Natural killer cell treated with Interleukin-12 subunit alpha and Interleukin-12 subunit beta and Interleukin-15 and Interleukin-18, amount 100 ng/mL, for 72 hours (primary cell): ENCODE results near the gene ADIPOR2. TPM values are rescaled to one million over a fixed set of nuclear protein-coding genes. Genes with fewer than 3 reads are reported as not detected.

ENCODE experiments used
- ATAC-seq, 2 donors: fragments of 150-1000 bp; cut with Tn5 transposase in 1 of 2; sonication (Bioruptor Pico), chemical (Tn5 transposase) in 1 of 2; 2 replicates each; pipeline ENCODE4 v1.10.0; 2021
- DNase-seq: peaks from one replicate; pipeline ENCODE4 v3.0.0; 2022; ENCODE audit warnings: low spot score
- H3K27ac Mint-ChIP-seq, 2 donors: 1 replicate in 1 of 2; 2 replicates in 1 of 2; pipeline ENCODE4 v1.8.0; 2022; ENCODE audit warnings: mixed read lengths in 2 of 2, mild to moderate bottlenecking in 1 of 2, moderate library complexity in 1 of 2
- H3K27me3 Mint-ChIP-seq, 2 donors: 1 replicate in 1 of 2; 2 replicates in 1 of 2; pipeline ENCODE4 v1.8.0; 2022; ENCODE audit warnings: mixed read lengths in 2 of 2
- H3K36me3 Mint-ChIP-seq: one replicate; pipeline ENCODE4 v1.8.0; 2022; ENCODE audit warnings: mixed read lengths
- H3K4me1 Mint-ChIP-seq, 2 donors: 1 replicate in 1 of 2; 2 replicates in 1 of 2; pipeline ENCODE4 v1.8.0; 2022; ENCODE audit warnings: low read depth in 2 of 2, mixed read lengths in 2 of 2, mild to moderate bottlenecking in 1 of 2
- H3K4me3 Mint-ChIP-seq: one replicate; pipeline ENCODE4 v1.8.0; 2022; ENCODE audit warnings: mixed read lengths
- H3K9me3 Mint-ChIP-seq: 2 replicates; pipeline ENCODE4 v1.8.0; 2022; ENCODE audit warnings: mixed read lengths
- total RNA-seq, 2 donors: library from RNA; stranded (reverse); gene quantifications; one replicate each; pipeline ENCODE4 v1.2.3, GENCODE V29; 2022

The ADIPOR2 gene
- total RNA-seq, 2 donors from 2014 or later, result 72.5 to 74.5 TPM

- no peak overlapping the region for H3K4me3 Mint-ChIP-seq
- no peak for ATAC-seq
- H3K9me3 Mint-ChIP-seq, result no peaks in the 10 kb centered on the region
- DNase-seq, result no peak
- H3K36me3 Mint-ChIP-seq, result peaks cover 6% of the 10 kb centered on the region
- no peaks in the 10 kb centered on the region for H3K27me3 Mint-ChIP-seq
- no peak overlapping the region for H3K27ac Mint-ChIP-seq
- peaks cover 0 to 20% of the 10 kb centered on the region in 2 donors for H3K4me1 Mint-ChIP-seq
Observed at GRCh38 chr12:1769809-1770494, 79.1 kb downstream of the ADIPOR2 start.

- peaks cover 13 to 29% of the 10 kb centered on the region in 2 donors for H3K4me1 Mint-ChIP-seq
- H3K9me3 Mint-ChIP-seq, result no peaks in the 10 kb centered on the region
- no peak overlapping the region for H3K4me3 Mint-ChIP-seq
- no peak for DNase-seq
- peak overlapping the region in 1 of 2 donors; percentile 56 for H3K27ac Mint-ChIP-seq
- no peaks in the 10 kb centered on the region for H3K27me3 Mint-ChIP-seq
- H3K36me3 Mint-ChIP-seq, result peaks cover 6% of the 10 kb centered on the region
- no peak for ATAC-seq
Observed at GRCh38 chr12:1773937-1774655, 83.2 kb downstream of the ADIPOR2 start.

GRCh38 chr12:1776170-1776921 lies 85.5 kb downstream of the ADIPOR2 start:
- Mint-ChIP-seq H3K27me3 (no peaks in the 10 kb centered on the region), H3K27ac (peak overlapping the region; percentile 12 to 28), H3K36me3 (peaks cover 6% of the 10 kb centered on the region), H3K4me1 (peaks cover 17 to 34% of the 10 kb centered on the region in 2 donors), H3K4me3 (no peak overlapping the region), H3K9me3 (no peaks in the 10 kb centered on the region)
- DNase-seq, result no peak
- ATAC-seq, result no peak

- no peak overlapping the region for H3K4me3 Mint-ChIP-seq
- ATAC-seq (no peak), DNase-seq (no peak)
- H3K9me3 Mint-ChIP-seq, result no peaks in the 10 kb centered on the region
- peaks cover 6% of the 10 kb centered on the region for H3K36me3 Mint-ChIP-seq
- H3K4me1 Mint-ChIP-seq, result peaks cover 17 to 32% of the 10 kb centered on the region in 2 donors
- H3K27ac Mint-ChIP-seq, result no peak overlapping the region
- H3K27me3 Mint-ChIP-seq, result no peaks in the 10 kb centered on the region
Observed at GRCh38 chr12:1777798-1778197, 86.9 kb downstream of the ADIPOR2 start.

GRCh38 chr12:1778911-1779310 lies 88.0 kb downstream of the ADIPOR2 start:
- ATAC-seq, result no peak
- no peak for DNase-seq
- Mint-ChIP-seq H3K36me3 (peaks cover under 1% of the 10 kb centered on the region), H3K4me1 (peaks cover 17 to 26% of the 10 kb centered on the region in 2 donors), H3K27ac (no peak overlapping the region), H3K27me3 (no peaks in the 10 kb centered on the region), H3K9me3 (no peaks in the 10 kb centered on the region), H3K4me3 (no peak overlapping the region)

GRCh38 chr12:1779783-1780182 lies 88.9 kb downstream of the ADIPOR2 start:
- DNase-seq (no peak), ATAC-seq (no peak)
- Mint-ChIP-seq H3K27me3 (no peaks in the 10 kb centered on the region), H3K4me1 (peaks cover 17 to 22% of the 10 kb centered on the region in 2 donors), H3K4me3 (no peak overlapping the region), H3K27ac (no peak overlapping the region), H3K9me3 (no peaks in the 10 kb centered on the region), H3K36me3 (no peaks in the 10 kb centered on the region)

GRCh38 chr12:1781772-1782171 lies 90.9 kb downstream of the ADIPOR2 start:
- H3K36me3 Mint-ChIP-seq, result no peaks in the 10 kb centered on the region
- no peak overlapping the region for H3K27ac Mint-ChIP-seq
- no peak overlapping the region for H3K4me3 Mint-ChIP-seq
- DNase-seq (no peak), ATAC-seq (no peak)
- H3K9me3 Mint-ChIP-seq, result no peaks in the 10 kb centered on the region
- H3K27me3 Mint-ChIP-seq, result no peaks in the 10 kb centered on the region
- peaks cover 5% of the 10 kb centered on the region in 2 donors for H3K4me1 Mint-ChIP-seq

GRCh38 chr12:1782215-1782614 lies 91.3 kb downstream of the ADIPOR2 start:
- H3K27me3 Mint-ChIP-seq, result no peaks in the 10 kb centered on the region
- H3K4me3 Mint-ChIP-seq, result no peak overlapping the region
- no peak for ATAC-seq
- no peak for DNase-seq
- H3K4me1 Mint-ChIP-seq, result peaks cover 5% of the 10 kb centered on the region in 2 donors
- no peaks in the 10 kb centered on the region for H3K9me3 Mint-ChIP-seq
- no peaks in the 10 kb centered on the region for H3K36me3 Mint-ChIP-seq
- no peak overlapping the region for H3K27ac Mint-ChIP-seq

GRCh38 chr12:1787714-1788113 lies 96.8 kb downstream of the ADIPOR2 start:
- no peak overlapping the region for H3K27ac Mint-ChIP-seq
- H3K27me3 Mint-ChIP-seq, result no peaks in the 10 kb centered on the region
- H3K4me3 Mint-ChIP-seq, result no peak overlapping the region
- no peaks in the 10 kb centered on the region for H3K36me3 Mint-ChIP-seq
- ATAC-seq, result no peak
- peaks cover 18 to 19% of the 10 kb centered on the region in 2 donors for H3K4me1 Mint-ChIP-seq
- no peak for DNase-seq
- H3K9me3 Mint-ChIP-seq, result no peaks in the 10 kb centered on the region

- no peak for DNase-seq
- Mint-ChIP-seq H3K27me3 (no peaks in the 10 kb centered on the region), H3K4me3 (no peak overlapping the region), H3K27ac (peak overlapping the region; percentile 32 to 38), H3K9me3 (no peaks in the 10 kb centered on the region), H3K36me3 (no peaks in the 10 kb centered on the region), H3K4me1 (peaks cover 18 to 19% of the 10 kb centered on the region in 2 donors)
- ATAC-seq, result no peak
Observed at GRCh38 chr12:1790444-1790843, 99.6 kb downstream of the ADIPOR2 start.

GRCh38 chr12:1791104-1791841 lies 100.4 kb downstream of the ADIPOR2 start:
- Mint-ChIP-seq H3K4me3 (no peak overlapping the region), H3K9me3 (no peaks in the 10 kb centered on the region), H3K36me3 (no peaks in the 10 kb centered on the region), H3K4me1 (peaks cover 22 to 24% of the 10 kb centered on the region in 2 donors), H3K27me3 (no peaks in the 10 kb centered on the region), H3K27ac (peak overlapping the region; percentile 32 to 38)
- DNase-seq (no peak), ATAC-seq (peak in 1 of 2 donors; percentile 28)

- DNase-seq, result no peak
- H3K27ac Mint-ChIP-seq, result no peak overlapping the region
- no peak overlapping the region for H3K4me3 Mint-ChIP-seq
Observed at GRCh38 chr12:1792406-1792805, 101.5 kb downstream of the ADIPOR2 start.

GRCh38 chr12:1793426-1794210 lies 102.7 kb downstream of the ADIPOR2 start:
- H3K4me3 Mint-ChIP-seq, result no peak overlapping the region
- no peak for ATAC-seq
- no peaks in the 10 kb centered on the region for H3K9me3 Mint-ChIP-seq
- DNase-seq, result no peak
- peaks cover 22 to 26% of the 10 kb centered on the region in 2 donors for H3K4me1 Mint-ChIP-seq
- no peaks in the 10 kb centered on the region for H3K27me3 Mint-ChIP-seq
- no peak overlapping the region for H3K27ac Mint-ChIP-seq
- no peaks in the 10 kb centered on the region for H3K36me3 Mint-ChIP-seq

More at GRCh38 chr12:1792406-1792805, 101.5 kb downstream of the ADIPOR2 start:
- Mint-ChIP-seq H3K9me3 (no peaks in the 10 kb centered on the region), H3K4me1 (peaks cover 22 to 24% of the 10 kb centered on the region in 2 donors), H3K27me3 (no peaks in the 10 kb centered on the region), H3K36me3 (no peaks in the 10 kb centered on the region)
- ATAC-seq, result no peak
